ENCODE data around the gene ADORA3.

Gene ADORA3

GRCh38 chr1:111466480-111466879 is 37.0 kb downstream of the ADORA3 start:
- TF ChIP-seq JUND (IDR thresholded peaks at IDR 0.05; ENCODE audit: low read depth), result no peak
- in situ Hi-C loops (cut with HindIII; ENCODE audit: low pct_unique_long_range_greater_than_20kb, low sequenced_read_pairs), result no loop called here
- DNase-seq (ENCODE audit: low read depth in 1 of 2, low spot score in 1 of 2), result no peak

GRCh38 chr1:111465754-111466153 is 37.7 kb downstream of the ADORA3 start:
- no peak for TF ChIP-seq JUND (IDR thresholded peaks at IDR 0.05; ENCODE audit: low read depth)
- in situ Hi-C loops (cut with HindIII; ENCODE audit: low pct_unique_long_range_greater_than_20kb, low sequenced_read_pairs), result no loop called here
- DNase-seq (ENCODE audit: low read depth in 1 of 2, low spot score in 1 of 2), result no peak

- no peak for TF ChIP-seq JUND (IDR thresholded peaks at IDR 0.05; ENCODE audit: low read depth)
- DNase-seq (ENCODE audit: low read depth in 1 of 2, low spot score in 1 of 2), result no peak
- in situ Hi-C loops (cut with HindIII; ENCODE audit: low pct_unique_long_range_greater_than_20kb, low sequenced_read_pairs), result no loop called here
These were observed 40.3 kb downstream of the ADORA3 start for GRCh38 chr1:111463029-111463683.

- TF ChIP-seq JUND (IDR thresholded peaks at IDR 0.05; ENCODE audit: low read depth), result no peak
- in situ Hi-C loops (cut with HindIII; ENCODE audit: low pct_unique_long_range_greater_than_20kb, low sequenced_read_pairs), result no loop called here
- DNase-seq (ENCODE audit: low read depth in 1 of 2, low spot score in 1 of 2), result no peak
These were observed 40.9 kb downstream of the ADORA3 start for GRCh38 chr1:111462370-111463028.

GRCh38 chr1:111461765-111462164 is 41.7 kb downstream of the ADORA3 start:
- no peak for DNase-seq (ENCODE audit: low read depth in 1 of 2, low spot score in 1 of 2)
- no peak for TF ChIP-seq JUND (IDR thresholded peaks at IDR 0.05; ENCODE audit: low read depth)
- in situ Hi-C loops (cut with HindIII; ENCODE audit: low pct_unique_long_range_greater_than_20kb, low sequenced_read_pairs), result no loop called here

- DNase-seq (ENCODE audit: low read depth in 1 of 2, low spot score in 1 of 2), result no peak
- in situ Hi-C loops (cut with HindIII; ENCODE audit: low pct_unique_long_range_greater_than_20kb, low sequenced_read_pairs), result no loop called here
- TF ChIP-seq JUND (IDR thresholded peaks at IDR 0.05; ENCODE audit: low read depth), result no peak
These were observed 47.8 kb downstream of the ADORA3 start for GRCh38 chr1:111455642-111456031.

- in situ Hi-C loops (cut with HindIII; ENCODE audit: low pct_unique_long_range_greater_than_20kb, low sequenced_read_pairs), result no loop called here
- no peak for TF ChIP-seq JUND (IDR thresholded peaks at IDR 0.05; ENCODE audit: low read depth)
- no peak for DNase-seq (ENCODE audit: low read depth in 1 of 2, low spot score in 1 of 2)
These were observed 48.4 kb downstream of the ADORA3 start for GRCh38 chr1:111454859-111455641.

GRCh38 chr1:111453706-111454105 is 49.7 kb downstream of the ADORA3 start:
- DNase-seq (ENCODE audit: low read depth in 1 of 2, low spot score in 1 of 2), result no peak
- TF ChIP-seq JUND (IDR thresholded peaks at IDR 0.05; ENCODE audit: low read depth), result no peak
- in situ Hi-C loops (cut with HindIII; ENCODE audit: low pct_unique_long_range_greater_than_20kb, low sequenced_read_pairs), result no loop called here

- TF ChIP-seq JUND (IDR thresholded peaks at IDR 0.05; ENCODE audit: low read depth), result no peak
- in situ Hi-C loops (cut with HindIII; ENCODE audit: low pct_unique_long_range_greater_than_20kb, low sequenced_read_pairs), result no loop called here
- DNase-seq (ENCODE audit: low read depth in 1 of 2, low spot score in 1 of 2), result no peak
These were observed 50.9 kb downstream of the ADORA3 start for GRCh38 chr1:111452581-111452980.

- TF ChIP-seq JUND (IDR thresholded peaks at IDR 0.05; ENCODE audit: low read depth), result no peak
- no peak for DNase-seq (ENCODE audit: low read depth in 1 of 2, low spot score in 1 of 2)
- in situ Hi-C loops (cut with HindIII; ENCODE audit: low pct_unique_long_range_greater_than_20kb, low sequenced_read_pairs), result no loop called here
These were observed 53.2 kb downstream of the ADORA3 start for GRCh38 chr1:111450185-111450584.

GRCh38 chr1:111449703-111450017 is 53.8 kb downstream of the ADORA3 start:
- no peak for DNase-seq (ENCODE audit: low read depth in 1 of 2, low spot score in 1 of 2)
- in situ Hi-C loops (cut with HindIII; ENCODE audit: low pct_unique_long_range_greater_than_20kb, low sequenced_read_pairs), result no loop called here
- no peak for TF ChIP-seq JUND (IDR thresholded peaks at IDR 0.05; ENCODE audit: low read depth)

All from T47D (cell line).